T-helper 1 cell treated with Interleukin-12 subunit alpha and Interleukin-12 subunit beta and Interleukin-4 antibody, amounts not matched to agents 30 ng/mL and 1 ng/mL, for 36 hours (primary cell): ENCODE measurements around the gene PCNA. TPM values are rescaled to one million over a fixed set of nuclear protein-coding genes. Genes with fewer than 3 reads are reported as not detected.

Source experiments
- intact Hi-C: fragments of 100-400 bp; cut with micrococcal nuclease; formaldehyde crosslinking; loops from one replicate; pipeline ENCODE4 v1.15.1; 2024
- total RNA-seq: library from RNA; stranded (reverse); gene quantifications from 2 replicates; pipeline ENCODE4 v1.2.3, GENCODE V29; 2022

Gene PCNA
- 377 and 386 TPM in 2 replicates for total RNA-seq

- intact Hi-C loops: loop anchor here (1.0 to 10.0 kb wide), 4 partner anchors 8 to 1105 kb away; partner anchors contain the start of genes CDS2 and RNF24
Observed at GRCh38 chr20:5119435-5120184, at the start of gene PCNA. PCNA (minus strand) TSS chr20:5119958; CDS start chr20:5119798, 160 bp downstream.

GRCh38 chr20:5168651-5169396, 49.1 kb upstream of the PCNA start:
- intact Hi-C loops: no loop called here

- intact Hi-C loops: no loop called here
Observed at GRCh38 chr20:5164645-5165625, 45.2 kb upstream of the PCNA start.

GRCh38 chr20:5161536-5162164, 41.9 kb upstream of the PCNA start:
- intact Hi-C loops: no loop called here

GRCh38 chr20:5160882-5161281, 41.1 kb upstream of the PCNA start:
- intact Hi-C loops: no loop called here

GRCh38 chr20:5159928-5160327, 40.2 kb upstream of the PCNA start:
- intact Hi-C loops: no loop called here

- intact Hi-C loops: no loop called here
Observed at GRCh38 chr20:5156675-5157448, 37.1 kb upstream of the PCNA start.

- intact Hi-C loops: no loop called here
Observed at GRCh38 chr20:5155404-5155803, 35.6 kb upstream of the PCNA start.

- intact Hi-C loops: no loop called here
Observed at GRCh38 chr20:5154543-5154925, 34.8 kb upstream of the PCNA start.

GRCh38 chr20:5153612-5154542, 34.1 kb upstream of the PCNA start:
- intact Hi-C loops: no loop called here

GRCh38 chr20:5153152-5153467, 33.4 kb upstream of the PCNA start:
- intact Hi-C loops: no loop called here

GRCh38 chr20:5150226-5151076, 30.7 kb upstream of the PCNA start:
- intact Hi-C loops: no loop called here

- intact Hi-C loops: no loop called here
Observed at GRCh38 chr20:5149892-5150225, 30.1 kb upstream of the PCNA start.

GRCh38 chr20:5148581-5148980, 28.8 kb upstream of the PCNA start:
- intact Hi-C loops: no loop called here

- intact Hi-C loops: no loop called here
Observed at GRCh38 chr20:5146871-5147592, 27.3 kb upstream of the PCNA start.

GRCh38 chr20:5146099-5146668, 26.4 kb upstream of the PCNA start:
- intact Hi-C loops: no loop called here

GRCh38 chr20:5145365-5146098, 25.8 kb upstream of the PCNA start:
- intact Hi-C loops: no loop called here
